Neural progenitor cell (in vitro differentiated cells): ENCODE measurements around the gene CACNG5.

Experiments
- EZH2 ChIP-seq: fragments of 200-600 bp; sonication (generic); IDR thresholded peaks from 2 replicates; pipeline ENCODE4 v1.6.1; 2017; ENCODE audit warnings: antibody characterized with exemption, mild to moderate bottlenecking, moderate library complexity
- EZH2phosphoT487 ChIP-seq: fragments of 200-600 bp; sonication (generic); IDR thresholded peaks from 2 replicates; pipeline ENCODE4 v1.6.1; 2017; ENCODE audit warnings: antibody characterized with exemption
- TF ChIP-seq, protein P1 (sequence below): fragments of 200-600 bp; sonication (generic); IDR thresholded peaks from 2 replicates; pipeline ENCODE4 v1.5.1; 2017; ENCODE audit warnings: antibody characterized with exemption, mild to moderate bottlenecking

DNA sequence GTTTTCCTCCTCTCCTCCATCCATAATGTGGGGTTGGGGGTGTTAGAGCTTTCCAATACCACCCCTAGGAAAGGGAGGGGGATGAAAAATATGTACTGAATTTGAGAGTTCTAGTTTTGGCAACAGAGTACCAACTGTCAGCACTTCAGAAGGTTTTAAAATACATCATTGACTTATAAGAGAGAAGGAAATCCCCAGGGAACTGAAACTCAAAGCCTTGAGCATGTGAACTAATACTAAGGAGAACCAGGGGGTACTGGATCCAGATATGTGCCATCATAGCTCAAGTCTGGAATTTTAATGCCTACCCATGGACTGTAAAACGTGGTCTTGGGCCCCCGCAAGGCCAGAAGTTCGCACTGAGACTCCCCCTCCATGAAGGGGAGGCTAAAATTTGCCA lies 15.8 kb downstream of the CACNG5 start:
- TF ChIP-seq, protein P1, sequence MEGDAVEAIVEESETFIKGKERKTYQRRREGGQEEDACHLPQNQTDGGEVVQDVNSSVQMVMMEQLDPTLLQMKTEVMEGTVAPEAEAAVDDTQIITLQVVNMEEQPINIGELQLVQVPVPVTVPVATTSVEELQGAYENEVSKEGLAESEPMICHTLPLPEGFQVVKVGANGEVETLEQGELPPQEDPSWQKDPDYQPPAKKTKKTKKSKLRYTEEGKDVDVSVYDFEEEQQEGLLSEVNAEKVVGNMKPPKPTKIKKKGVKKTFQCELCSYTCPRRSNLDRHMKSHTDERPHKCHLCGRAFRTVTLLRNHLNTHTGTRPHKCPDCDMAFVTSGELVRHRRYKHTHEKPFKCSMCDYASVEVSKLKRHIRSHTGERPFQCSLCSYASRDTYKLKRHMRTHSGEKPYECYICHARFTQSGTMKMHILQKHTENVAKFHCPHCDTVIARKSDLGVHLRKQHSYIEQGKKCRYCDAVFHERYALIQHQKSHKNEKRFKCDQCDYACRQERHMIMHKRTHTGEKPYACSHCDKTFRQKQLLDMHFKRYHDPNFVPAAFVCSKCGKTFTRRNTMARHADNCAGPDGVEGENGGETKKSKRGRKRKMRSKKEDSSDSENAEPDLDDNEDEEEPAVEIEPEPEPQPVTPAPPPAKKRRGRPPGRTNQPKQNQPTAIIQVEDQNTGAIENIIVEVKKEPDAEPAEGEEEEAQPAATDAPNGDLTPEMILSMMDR, result no peak
- TF ChIP-seq EZH2phosphoT487, result no peak
- no peak for TF ChIP-seq EZH2
